Hematopoietic multipotent progenitor cell treated with erythropoietin and hydrocortisone succinate and interleukin-3 and kit ligand, for 8 days (in vitro differentiated cells): ENCODE results near the gene CYP2W1.
"Not testable (repeated sequence)": the region's sequence is repeated elsewhere in the genome, so short reads cannot be mapped to it uniquely, and the experiment has no call there.

ENCODE experiments used
- DNase-seq: peaks from one replicate; pipeline ENCODE4 v3.0.0-alpha.2; 2015

CYP2W1 gene

GRCh38 chr7:1029637-1030443 is 46.9 kb downstream of the CYP2W1 start:
- no peak for DNase-seq

- DNase-seq, result no peak
Measured at GRCh38 chr7:1030444-1031070, 47.6 kb downstream of the CYP2W1 start.

GRCh38 chr7:1031716-1032455 is 48.9 kb downstream of the CYP2W1 start:
- DNase-seq, result no peak

GRCh38 chr7:1032536-1033181 is 49.7 kb downstream of the CYP2W1 start:
- no peak for DNase-seq

- no peak for DNase-seq
Measured at GRCh38 chr7:1033546-1034145, 50.7 kb downstream of the CYP2W1 start.

GRCh38 chr7:1034769-1035168 is 51.8 kb downstream of the CYP2W1 start:
- DNase-seq, result not testable (repeated sequence)

GRCh38 chr7:1036164-1036928 is 53.4 kb downstream of the CYP2W1 start:
- DNase-seq, result not testable (repeated sequence)
